GM12878 (cell line): ENCODE results near the gene PHLDA2. TPM values are rescaled to one million over a fixed set of nuclear protein-coding genes. Genes with fewer than 3 reads are reported as not detected.

Experiments
- ATAC-seq: fragments of 200-7000 bp; cut with Tn5 transposase; 3 replicates; pipeline ENCODE4 v1.9.1; 2020; ENCODE audit warnings: mild to moderate bottlenecking, moderate library complexity
- BruUV-seq: library from RNA; stranded (reverse); fragments of 400-500 nt; replicated peaks from 2 replicates; lab custom pipeline; 2021; lab: Mats Ljungman, UMichigan
- CTCF ChIA-PET: fragments of 300-600 bp; sonication (Branson Sonifier 250); formaldehyde crosslinking; extraction: SDS; loops from one replicate; lab custom pipeline; 2021; ENCODE audit warnings: inconsistent platforms; lab: Yijun Ruan, JAX
- POLR2A ChIA-PET: fragments of 350-600 bp; formaldehyde crosslinking; extraction: SDS; loops from one replicate; lab custom pipeline; 2021; ENCODE audit warnings: inconsistent platforms; lab: Charles Lee
- RAD21 ChIA-PET: fragments of 300-600 bp; sonication (Branson Sonifier 250); formaldehyde crosslinking; loops from one replicate; lab custom pipeline; 2023; ENCODE audit warnings: antibody characterized with exemption; ENCODE audit not compliant: unreplicated experiment; lab: Charles Lee
- SMC1A ChIA-PET: fragments of 300-600 bp; sonication (Branson Sonifier 250); formaldehyde crosslinking; loops from one replicate; lab custom pipeline; 2023; ENCODE audit not compliant: unreplicated experiment, uncharacterized antibody; lab: Charles Lee
- DNase-seq: peaks from one replicate; pipeline ENCODE4 v3.0.0-alpha.2; 2011; ENCODE audit warnings: low read depth, low spot score
- FAIRE-seq: peaks from 3 replicates; lab custom pipeline; 2011; peaks lifted over from hg19 to GRCh38; lab: Jason Lieb, UNC
- H2AFZ ChIP-seq: 2 replicates; pipeline ENCODE4 v1.6.0; 2011; ENCODE audit warnings: low read depth, low read length, control low read depth; ENCODE audit not compliant: control insufficient read depth
- H3K27ac ChIP-seq: 2 replicates; pipeline ENCODE4 v1.5.1; 2011; ENCODE audit warnings: control low read depth; ENCODE audit not compliant: control insufficient read depth, insufficient read depth
- H3K27me3 ChIP-seq, 2 experiments: replicated peaks in 1 of 2; 2 replicates each; pipeline versions ENCODE4 v1.6.0 to v1.6.1; 2011; ENCODE audit warnings: low read length in 1 of 2; ENCODE audit not compliant: control insufficient read depth in 2 of 2, insufficient read depth in 2 of 2
- H3K36me3 ChIP-seq, 2 experiments: 2 replicates each; pipeline ENCODE4 v1.5.1; 2011; ENCODE audit warnings: low read length in 1 of 2; ENCODE audit not compliant: control insufficient read depth in 2 of 2, insufficient read depth in 2 of 2
- H3K4me1 ChIP-seq: 2 replicates; pipeline ENCODE4 v1.6.1; 2011; ENCODE audit warnings: mild to moderate bottlenecking, low read length, moderate library complexity, mixed read lengths; ENCODE audit not compliant: control insufficient read depth, insufficient read depth
- H3K4me2 ChIP-seq: 2 replicates; pipeline ENCODE4 v1.6.0; 2011; ENCODE audit warnings: control low read depth; ENCODE audit not compliant: control insufficient read depth, insufficient read depth
- H3K4me3 ChIP-seq: fragments of 200-600 bp; sonication (generic); 2 replicates; pipeline ENCODE4 v1.5.1; 2016
- H3K79me2 ChIP-seq: 2 replicates; pipeline ENCODE4 v1.6.0; 2011; ENCODE audit warnings: low read length; ENCODE audit not compliant: control insufficient read depth, insufficient read depth
- H3K9ac ChIP-seq: 2 replicates; pipeline ENCODE4 v1.8.0; 2011; ENCODE audit warnings: low read length, control low read depth, mixed read lengths; ENCODE audit not compliant: control insufficient read depth, insufficient read depth
- H3K9me3 ChIP-seq: replicated peaks from 3 replicates; pipeline ENCODE4 v1.5.1; 2011; ENCODE audit warnings: mild to moderate bottlenecking, low read length; ENCODE audit not compliant: control insufficient read depth, insufficient read depth
- H4K20me1 ChIP-seq: 2 replicates; pipeline ENCODE4 v1.6.0; 2011; ENCODE audit not compliant: control insufficient read depth, insufficient read depth
- EGR1 ChIP-seq, 2 experiments: IDR thresholded peaks; 1 replicate in 1 of 2; 2 replicates in 1 of 2; pipeline ENCODE4 v1.6.1; 2011 to 2012; ENCODE audit warnings: low read depth in 2 of 2, low read length in 2 of 2, borderline replicate concordance in 1 of 2, mild to moderate bottlenecking in 1 of 2, moderate library complexity in 1 of 2
- FOXK2 ChIP-seq: fragments of 450-650 bp; IDR thresholded peaks from 2 replicates; pipeline ENCODE4 v1.6.1; 2017; ENCODE audit warnings: mild to moderate bottlenecking, moderate library complexity
- FOXM1 ChIP-seq: IDR thresholded peaks from 2 replicates; pipeline ENCODE4 v1.6.1; 2012; ENCODE audit warnings: low read depth, mild to moderate bottlenecking, inconsistent platforms, low read length, moderate library complexity
- HCFC1 ChIP-seq: fragments of 150-350 bp; IDR thresholded peaks from 2 replicates; pipeline ENCODE4 v1.6.1; 2014; ENCODE audit warnings: low read length
- HDAC6 ChIP-seq: fragments of 200-600 bp; sonication (generic); IDR thresholded peaks from one replicate; pipeline ENCODE4 v1.8.0; 2017; ENCODE audit warnings: antibody characterized with exemption; ENCODE audit not compliant: unreplicated experiment
- LARP7 ChIP-seq: fragments of 450-650 bp; IDR thresholded peaks from 2 replicates; pipeline ENCODE4 v1.6.1; 2017; ENCODE audit warnings: mild to moderate bottlenecking
- SMARCA5 ChIP-seq: fragments of 450-650 bp; IDR thresholded peaks from 2 replicates; pipeline ENCODE4 v1.6.1; 2017; ENCODE audit warnings: mild to moderate bottlenecking
- STAT1 ChIP-seq: fragments of 450-650 bp; conservative IDR thresholded peaks from 2 replicates; pipeline ENCODE4 v1.6.1; 2014; ENCODE audit warnings: antibody characterized with exemption, mild to moderate bottlenecking
- WGBS: methylation state at CpG from one replicate; pipeline ENCODE4 v1.1.6; 2016; ENCODE audit warnings: low lambda C conversion rate; ENCODE audit not compliant: insufficient replicate concordance, insufficient coverage; ENCODE audit errors: missing lambda C conversion rate; 5-methylcytosine and 5-hydroxymethylcytosine counted together
- in situ Hi-C: fragments of 300-500 bp; cut with MboI; formaldehyde crosslinking; loops from 9 replicates; pipeline ENCODE4 v1.14.3; 2018; ENCODE audit warnings: mixed read lengths
- intact Hi-C: fragments of 100-400 bp; cut with micrococcal nuclease; formaldehyde crosslinking; loops from one replicate; pipeline ENCODE4 v1.14.2; 2022; ENCODE audit not compliant: unreplicated experiment
- polyA plus RNA-seq, 11 experiments: library from polyadenylated mRNA; depleted of rRNA in 4 of 11; unstranded in 6 of 11; stranded (reverse) in 5 of 11; fragments of >200 nt; fragmentation: Nextera tagmentation in 4 of 11; fragmentation: Illumina TruSeq in 1 of 11; extraction: Ambion mirVana in 4 of 11; extraction: Trizol in 1 of 11; gene quantifications; 1 replicate in 1 of 11; 2 replicates in 10 of 11; pipeline versions ENCODE4 v1.2.1 to v1.2.3, GENCODE V29; 2011 to 2016; ENCODE audit warnings: inconsistent platforms in 2 of 11, missing spikeins in 2 of 11, low read depth in 1 of 11
- total RNA-seq, 4 experiments: library from RNA; depleted of rRNA in 3 of 4; stranded (reverse); fragments of >200 nt in 3 of 4; fragmentation: Illumina TruSeq in 1 of 4; extraction: Trizol in 1 of 4; gene quantifications; 2 replicates each; pipeline versions ENCODE4 v1.2.1 to v1.2.3, GENCODE V29; 2013 to 2021
- TF ChIP-seq, protein P1 (sequence below), 3 experiments: IDR thresholded peaks in 2 of 3; conservative IDR thresholded peaks in 1 of 3; 2 replicates each; pipeline ENCODE4 v1.5.1; 2011; ENCODE audit warnings: low read depth in 3 of 3, low read length in 3 of 3, mild to moderate bottlenecking in 3 of 3, control low read depth in 2 of 3, moderate library complexity in 2 of 3, inconsistent platforms in 1 of 3, mixed read lengths in 1 of 3; ENCODE audit not compliant: control insufficient read depth in 2 of 3, insufficient read depth in 1 of 3; ENCODE audit errors: extremely low read depth in 1 of 3
- TF ChIP-seq, protein P2 (sequence below): IDR thresholded peaks from 2 replicates; pipeline ENCODE4 v1.6.1; 2011; ENCODE audit warnings: borderline replicate concordance, low read depth, mild to moderate bottlenecking, moderate library complexity, mixed read lengths, low read length; ENCODE audit not compliant: insufficient read depth; ENCODE audit errors: extremely low read length

The PHLDA2 gene
- total and polyA plus RNA-seq, 10 of the 15 experiments (the other 5 are each of a cell fraction or from before 2014, with no cell fraction given) = 0.15 to 0.49 (median 0.16) TPM; not detected in 7

DNA sequence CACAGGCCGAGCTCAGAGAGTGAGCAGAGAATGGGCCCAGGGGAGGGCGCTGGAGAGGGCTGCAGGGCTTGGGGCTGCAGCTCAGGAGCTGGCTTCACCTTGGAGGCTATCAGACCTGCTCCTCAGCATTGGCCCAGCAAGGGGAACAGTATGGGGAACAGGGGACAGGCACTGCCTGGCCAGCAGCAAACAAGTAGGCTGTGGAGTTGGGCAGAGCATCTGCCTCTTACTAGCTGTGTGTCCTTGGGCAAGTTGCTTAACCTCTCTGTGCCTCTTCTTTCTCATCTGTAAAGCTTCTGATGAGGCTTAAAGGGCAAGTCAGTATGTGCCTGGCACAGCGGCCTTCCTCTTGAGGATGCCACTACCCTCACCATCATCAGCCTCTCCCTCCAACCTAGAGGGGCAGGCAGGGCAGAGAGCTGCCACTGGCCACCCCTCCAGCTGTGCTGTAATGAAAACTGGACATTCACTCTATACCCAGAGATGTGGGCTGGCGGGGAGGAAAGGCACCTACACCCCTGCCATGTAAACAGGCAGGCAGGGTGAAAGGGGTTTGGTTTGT is 36.2 kb downstream of the PHLDA2 start:
- RAD21 ChIA-PET = interaction anchor here (1.2 to 8.3 kb wide), 4 partner anchors 9 to 359 kb away, joined by 8 to 151 read pairs (median 12); partner anchors contain the start of gene PHLDA2
- H2AFZ ChIP-seq = peak overlapping the region; percentile 75
- ATAC-seq = peak; percentile 60
- no peak overlapping the region for H3K27ac ChIP-seq
- H4K20me1 ChIP-seq = no peaks in the 10 kb centered on the region
- H3K36me3 ChIP-seq = no peaks in the 10 kb centered on the region
- peaks cover 4% of the 10 kb centered on the region for H3K4me1 ChIP-seq
- WGBS = 42% methylated on average over 4 of the region's 4 CpGs
- SMC1A ChIA-PET = interaction anchor here (0.9 to 6.9 kb wide), 7 partner anchors 10 to 360 kb away, joined by 3 to 108 read pairs (median 6); partner anchors contain the start of gene PHLDA2
- H3K9me3 ChIP-seq = no peaks in the 10 kb centered on the region
- intact Hi-C loops (loop anchor here (1.0 to 2.0 kb wide), 2 partner anchors 38 to 361 kb away; no protein-coding TSS in a partner anchor), in situ Hi-C loops (no loop called here)
- no peak for DNase-seq
- POLR2A ChIA-PET = interaction anchor here (0.8 to 1.3 kb wide), 2 partner anchors 9 to 37 kb away, joined by 4 to 6 read pairs; a partner anchor contains a TSS
- no peaks in the 10 kb centered on the region for H3K27me3 ChIP-seq
- H3K4me2 ChIP-seq = peak overlapping the region; percentile 90
- no peaks in the 10 kb centered on the region for H3K79me2 ChIP-seq
- H3K9ac ChIP-seq = peak overlapping the region; percentile 52
- CTCF ChIA-PET = interaction anchor here (0.7 to 10.2 kb wide), 15 partner anchors 10 to 588 kb away, joined by 3 to 233 read pairs (median 4); partner anchors contain the start of gene PHLDA2
- no peak for TF ChIP-seq HDAC6
- no peak for TF ChIP-seq HCFC1
- TF ChIP-seq, protein P1, sequence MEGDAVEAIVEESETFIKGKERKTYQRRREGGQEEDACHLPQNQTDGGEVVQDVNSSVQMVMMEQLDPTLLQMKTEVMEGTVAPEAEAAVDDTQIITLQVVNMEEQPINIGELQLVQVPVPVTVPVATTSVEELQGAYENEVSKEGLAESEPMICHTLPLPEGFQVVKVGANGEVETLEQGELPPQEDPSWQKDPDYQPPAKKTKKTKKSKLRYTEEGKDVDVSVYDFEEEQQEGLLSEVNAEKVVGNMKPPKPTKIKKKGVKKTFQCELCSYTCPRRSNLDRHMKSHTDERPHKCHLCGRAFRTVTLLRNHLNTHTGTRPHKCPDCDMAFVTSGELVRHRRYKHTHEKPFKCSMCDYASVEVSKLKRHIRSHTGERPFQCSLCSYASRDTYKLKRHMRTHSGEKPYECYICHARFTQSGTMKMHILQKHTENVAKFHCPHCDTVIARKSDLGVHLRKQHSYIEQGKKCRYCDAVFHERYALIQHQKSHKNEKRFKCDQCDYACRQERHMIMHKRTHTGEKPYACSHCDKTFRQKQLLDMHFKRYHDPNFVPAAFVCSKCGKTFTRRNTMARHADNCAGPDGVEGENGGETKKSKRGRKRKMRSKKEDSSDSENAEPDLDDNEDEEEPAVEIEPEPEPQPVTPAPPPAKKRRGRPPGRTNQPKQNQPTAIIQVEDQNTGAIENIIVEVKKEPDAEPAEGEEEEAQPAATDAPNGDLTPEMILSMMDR (IDR thresholded peaks at IDR 0.05 in 2 of 3, conservative IDR thresholded peaks at IDR 0.05 in 1 of 3; ENCODE audit: control insufficient read depth in 2 of 3, extremely low read depth in 1 of 3, insufficient read depth in 1 of 3, low read depth in 3 of 3, low read length in 3 of 3) = peak; percentile 25 to 42 (median 27); a peak in 3 of 6 replicates
- TF ChIP-seq, protein P2, sequence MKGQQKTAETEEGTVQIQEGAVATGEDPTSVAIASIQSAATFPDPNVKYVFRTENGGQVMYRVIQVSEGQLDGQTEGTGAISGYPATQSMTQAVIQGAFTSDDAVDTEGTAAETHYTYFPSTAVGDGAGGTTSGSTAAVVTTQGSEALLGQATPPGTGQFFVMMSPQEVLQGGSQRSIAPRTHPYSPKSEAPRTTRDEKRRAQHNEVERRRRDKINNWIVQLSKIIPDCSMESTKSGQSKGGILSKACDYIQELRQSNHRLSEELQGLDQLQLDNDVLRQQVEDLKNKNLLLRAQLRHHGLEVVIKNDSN = no peak
- TF ChIP-seq LARP7 = 0 out of 2 replicates have a peak, but pooled peaks have one; percentile 21
- TF ChIP-seq SMARCA5 = peak; percentile 91
- no peak for TF ChIP-seq STAT1
- TF ChIP-seq FOXK2 = no peak
- TF ChIP-seq FOXM1 = no peak
- no peak for TF ChIP-seq EGR1 (IDR thresholded peaks at IDR 0.05; ENCODE audit: borderline replicate concordance in 1 of 2, low read depth in 2 of 2, low read length in 2 of 2)
- no TSS peak for BruUV-seq
- FAIRE-seq = peak; percentile 57
- H3K4me3 ChIP-seq = peak overlapping the region; percentile 58; the same call in 1 of the 2 replicates
